Left renal cortex interstitium (tissue), 4 donors: ENCODE measurements around the gene ESRRG. TPM values are rescaled to one million over a fixed set of nuclear protein-coding genes. Genes with fewer than 3 reads are reported as not detected.

ENCODE experiments used
- DNase-seq, 4 donors: peaks; one replicate each; pipeline ENCODE4 v3.0.0-alpha.2; 2013; ENCODE audit warnings: low read depth in 4 of 4, low spot score in 2 of 4, missing footprints in 1 of 4
- polyA plus RNA-seq, 4 donors: library from polyadenylated mRNA; unstranded; fragments of 120-200 nt; gene quantifications; one replicate each; pipeline ENCODE4 v1.2.1, GENCODE V29; 2013; ENCODE audit not compliant: insufficient read length in 4 of 4

The ESRRG gene
- polyA plus RNA-seq = 10 to 100 TPM; 40.5 to 46.2 (median 43.3) TPM

DNA sequence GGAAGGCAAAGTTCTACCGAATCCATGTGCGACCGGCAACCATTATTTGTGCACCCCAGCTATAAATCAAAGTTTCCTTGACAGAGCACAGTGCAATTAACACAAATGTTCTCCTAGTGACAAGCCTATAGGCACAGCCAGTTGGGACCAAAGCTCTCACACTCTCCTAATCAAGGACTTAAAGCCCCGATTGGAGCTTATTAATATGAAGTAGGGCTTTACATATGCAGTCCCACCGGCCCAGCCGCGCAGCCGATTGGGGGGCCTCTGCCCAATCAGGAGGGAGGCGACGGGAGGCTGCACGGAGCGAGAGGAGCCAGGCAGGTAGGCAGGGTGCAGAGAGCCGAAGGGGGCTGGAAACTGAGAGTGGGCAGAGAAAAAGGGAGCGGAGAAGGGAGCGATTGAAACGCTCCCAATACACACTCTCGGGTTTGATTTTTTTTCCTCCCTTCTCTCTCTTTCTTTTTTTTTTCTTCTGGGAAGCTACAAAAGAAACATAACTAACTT, at the start of gene ESRRG:
ESRRG (minus strand) TSS at position 156 of the 507 bp plus-strand sequence; CDS start at position 26, 130 bp downstream.
- peak; percentile 37 to 60 (median 47) for DNase-seq

DNA sequence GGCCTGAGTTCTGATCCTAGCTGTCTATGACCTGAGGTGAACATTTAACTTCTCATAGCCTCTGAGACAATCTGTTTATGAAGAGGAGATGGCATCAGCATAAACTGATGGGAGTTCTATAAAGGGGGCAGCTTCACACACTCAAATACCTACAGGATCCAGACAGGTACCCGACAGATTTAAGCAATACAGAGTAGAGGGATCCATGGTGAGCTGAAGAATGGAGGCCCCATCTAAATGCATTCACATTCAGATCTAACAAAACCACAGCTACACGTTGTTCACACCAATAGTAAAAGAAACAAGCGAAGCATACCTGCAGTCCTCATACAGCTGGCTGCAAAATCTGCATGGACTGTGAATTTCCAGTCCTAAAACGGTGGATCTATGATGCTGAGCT, 48.7 kb upstream of the ESRRG start:
- no peak for DNase-seq

DNA sequence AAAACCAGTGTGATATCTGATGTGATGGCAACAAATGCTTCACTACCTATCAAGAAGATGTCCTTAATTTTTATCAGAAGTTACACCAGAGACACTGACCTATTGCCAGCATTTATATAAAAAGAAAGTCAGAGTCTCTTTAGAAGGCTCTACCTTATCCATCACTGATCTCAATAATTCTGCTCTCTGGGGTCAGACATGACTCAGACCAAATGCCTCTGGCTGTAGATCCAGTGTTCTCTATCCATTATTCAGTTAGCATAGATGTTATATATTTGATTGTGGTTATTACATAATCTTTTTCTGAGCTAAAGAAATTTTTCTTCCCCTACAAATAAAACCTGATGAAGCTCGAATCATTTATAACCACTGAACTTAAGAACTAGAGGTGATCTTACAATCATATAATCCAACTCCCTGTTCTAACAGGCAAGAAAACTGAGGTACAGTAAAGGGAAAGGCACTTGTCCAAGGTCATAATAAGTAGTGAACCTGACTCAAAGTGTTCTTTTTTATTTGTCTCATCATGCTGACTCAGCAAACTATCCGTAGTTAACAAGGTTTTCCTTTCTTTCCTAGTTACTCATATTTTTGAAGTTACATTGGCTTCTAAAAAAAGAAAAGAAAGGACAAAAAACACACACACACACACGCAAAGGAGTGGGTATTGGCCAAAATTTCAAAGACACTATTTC, 43.6 kb upstream of the ESRRG start:
- DNase-seq = no peak

DNA sequence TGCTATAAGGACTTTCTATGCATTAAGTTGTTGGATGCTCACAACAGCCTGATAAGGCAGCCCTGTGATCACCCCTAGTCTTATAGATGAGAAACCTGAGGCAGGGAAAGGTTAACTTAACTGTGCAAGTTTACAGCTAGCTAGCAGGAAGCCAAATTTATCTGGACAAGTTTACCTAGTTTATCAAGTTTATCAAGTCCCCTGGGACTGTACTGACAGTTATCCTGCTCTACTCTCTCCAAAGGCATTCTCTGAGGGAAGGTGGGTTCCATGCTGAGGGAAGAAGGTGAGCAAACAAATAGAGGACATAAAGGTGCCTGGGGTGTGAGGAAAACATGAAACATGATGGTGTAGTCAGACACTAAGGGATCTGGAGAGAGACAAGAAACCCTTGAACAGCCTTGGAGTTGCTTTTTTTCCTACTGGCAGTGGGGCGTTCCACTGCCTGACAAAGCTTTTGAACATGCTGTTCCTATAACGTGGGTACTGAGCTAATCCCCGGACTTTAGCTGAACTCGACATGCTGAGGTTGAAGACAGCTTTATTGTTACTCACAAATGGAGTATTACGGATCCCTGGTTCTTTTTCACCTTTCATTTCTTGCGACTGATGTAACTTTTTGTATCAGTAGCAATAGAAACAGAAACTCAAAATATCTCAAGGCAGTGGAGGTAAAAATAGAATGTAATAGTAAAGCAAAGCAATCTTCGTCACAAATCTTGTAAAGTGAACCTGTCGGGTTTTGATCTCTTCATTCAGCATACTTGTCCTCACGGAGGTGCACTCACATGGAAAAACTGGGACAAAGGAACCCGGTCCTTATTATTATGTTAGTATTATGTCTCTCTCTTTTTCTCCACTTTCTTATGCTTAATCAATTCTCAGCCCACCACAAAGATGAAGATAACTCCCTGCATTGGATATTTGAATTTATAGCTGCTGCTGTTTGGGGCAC, 42.4 kb upstream of the ESRRG start:
- DNase-seq = no peak

DNA sequence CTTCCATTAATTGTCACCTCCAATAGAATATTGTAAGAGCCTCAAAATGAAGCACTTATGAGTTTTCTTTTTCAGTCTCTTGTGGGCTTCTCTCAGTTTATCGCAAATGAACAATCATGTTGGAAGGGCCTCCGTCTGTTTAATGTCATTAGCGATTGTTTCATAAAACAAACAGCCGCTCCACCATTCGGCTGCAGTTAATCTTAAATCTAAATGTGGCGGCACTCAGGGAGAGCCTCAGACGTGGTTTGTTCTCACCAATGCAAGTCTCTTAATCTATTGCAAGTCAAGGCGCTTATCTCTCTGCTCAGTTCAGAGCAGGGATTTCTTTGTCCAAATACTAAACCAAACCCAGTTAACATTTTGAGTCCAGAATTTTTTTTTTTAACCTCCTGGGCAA, 34.9 kb upstream of the ESRRG start:
- no peak for DNase-seq

DNA sequence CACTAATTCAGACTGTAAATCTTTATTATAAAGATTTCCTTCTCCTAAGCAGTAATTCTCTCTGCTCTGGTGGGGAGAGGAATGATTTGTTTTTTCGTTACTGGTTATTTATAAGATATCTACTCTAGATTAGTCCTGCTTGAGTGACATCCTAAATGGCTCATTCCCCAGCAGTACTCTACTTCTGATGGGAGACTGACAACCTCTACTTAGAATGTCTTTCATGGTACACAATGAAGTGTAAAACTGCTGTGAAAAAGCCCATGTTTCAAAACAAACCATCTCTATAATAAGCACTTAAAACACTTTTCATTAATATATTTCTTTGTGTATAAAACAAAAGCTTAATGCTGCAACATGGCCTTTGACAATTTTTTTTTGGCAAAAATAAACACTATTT, 33.9 kb upstream of the ESRRG start:
- DNase-seq = no peak

DNA sequence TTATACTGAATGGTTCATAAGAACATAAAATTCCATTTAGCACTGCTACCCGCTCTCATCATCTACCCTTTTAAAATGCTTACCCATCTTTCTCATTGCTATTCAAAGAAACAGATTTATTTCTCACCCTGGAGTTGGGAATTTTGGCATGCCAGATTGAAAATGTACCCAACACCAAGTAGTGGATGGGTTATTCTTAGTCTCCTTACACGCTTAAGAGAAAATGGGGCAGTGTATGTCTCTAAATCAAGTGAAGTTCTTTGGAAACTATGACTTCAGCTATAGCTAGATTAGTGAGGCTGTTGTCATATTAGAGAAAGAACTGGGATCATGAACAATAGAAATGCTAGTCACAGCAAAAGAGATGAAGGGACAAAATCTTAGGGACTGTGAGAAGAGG, 27.7 kb upstream of the ESRRG start:
- no peak for DNase-seq

DNA sequence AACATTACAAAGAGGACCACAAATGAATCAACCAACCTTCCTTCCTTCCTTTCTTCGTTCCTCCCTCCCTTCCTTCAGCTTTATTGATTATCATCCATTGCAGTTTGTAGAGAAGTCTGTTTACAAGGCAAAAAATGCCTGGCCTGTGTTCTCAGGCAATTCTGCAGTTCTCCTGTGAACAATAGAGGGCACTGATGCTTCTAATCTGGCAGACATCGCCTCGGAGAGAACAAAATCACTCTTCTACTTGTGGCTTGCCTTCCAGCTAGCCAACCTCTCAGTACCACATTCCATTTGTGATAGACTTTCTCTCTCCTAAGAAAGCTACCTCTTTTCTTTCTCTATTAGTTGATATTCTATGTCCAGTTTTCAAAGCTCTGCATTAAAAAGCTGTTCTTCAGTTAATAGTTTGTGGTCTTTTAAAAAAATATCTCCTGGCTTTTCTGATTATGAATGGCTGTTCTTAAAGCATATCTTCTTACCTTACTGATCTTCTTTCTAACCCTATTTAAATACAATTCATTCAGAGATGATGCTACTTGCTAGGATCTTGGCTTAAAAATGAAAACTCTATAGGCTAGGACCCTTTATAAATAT, 26.9 kb upstream of the ESRRG start:
- peak; percentile 23 to 45 (median 34) for DNase-seq

DNA sequence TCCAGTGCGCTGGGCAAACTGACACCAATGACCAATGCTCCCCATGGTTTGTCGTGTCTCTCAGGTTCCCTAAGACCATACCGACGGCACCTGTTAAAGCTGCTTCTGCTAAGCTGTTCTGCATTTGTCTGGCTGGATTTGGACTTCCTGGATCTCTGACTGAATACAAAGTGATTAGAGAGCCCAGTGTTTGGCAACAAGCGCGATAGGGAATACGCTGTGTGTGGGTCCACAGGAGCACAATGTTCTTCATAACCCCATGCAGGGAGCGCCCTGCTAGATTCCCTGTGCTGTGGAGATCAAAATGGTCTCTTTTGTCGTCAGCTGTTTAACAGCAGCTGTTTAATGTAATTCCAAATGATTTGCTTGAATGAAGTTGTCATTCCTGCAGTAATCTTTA, 26.0 kb upstream of the ESRRG start:
- DNase-seq = no peak

DNA sequence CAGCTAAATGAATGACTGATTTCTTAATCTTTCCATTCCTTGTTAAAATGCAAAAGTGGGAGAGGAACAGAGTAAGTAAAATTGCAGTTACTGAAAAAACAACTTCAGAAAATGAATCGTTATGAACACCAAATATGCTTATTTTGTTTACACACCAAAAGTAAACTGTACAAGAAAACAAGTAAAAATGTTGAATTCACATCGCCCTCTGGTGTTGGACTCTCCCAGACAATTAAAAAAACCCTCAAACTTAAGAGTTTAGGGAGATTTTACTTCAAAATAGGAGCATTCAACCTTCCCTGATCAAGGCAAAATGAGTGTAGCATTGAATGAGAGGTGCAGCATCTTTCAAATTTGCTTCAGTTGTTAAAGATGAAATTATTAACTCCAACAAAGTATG, 19.4 kb upstream of the ESRRG start:
- no peak for DNase-seq

DNA sequence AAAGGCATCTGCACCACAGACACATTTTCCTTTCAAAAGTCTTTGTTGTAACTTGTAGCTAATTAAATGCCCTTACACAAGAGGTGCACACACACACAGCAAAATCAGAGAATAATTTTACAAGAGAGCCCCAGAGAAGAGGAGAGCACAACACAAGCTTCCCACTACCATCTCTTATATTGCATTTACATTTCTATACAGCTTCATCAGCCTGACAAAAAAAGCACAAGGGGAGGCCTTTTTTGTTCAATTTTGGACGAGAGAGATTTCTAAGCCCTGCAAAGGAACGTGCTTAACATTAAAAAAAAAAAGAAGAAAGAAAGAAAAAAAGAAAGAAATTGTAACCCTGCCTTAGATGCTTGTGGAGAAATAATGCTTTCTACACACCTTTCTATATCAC, 17.1 kb upstream of the ESRRG start:
- no peak for DNase-seq

DNA sequence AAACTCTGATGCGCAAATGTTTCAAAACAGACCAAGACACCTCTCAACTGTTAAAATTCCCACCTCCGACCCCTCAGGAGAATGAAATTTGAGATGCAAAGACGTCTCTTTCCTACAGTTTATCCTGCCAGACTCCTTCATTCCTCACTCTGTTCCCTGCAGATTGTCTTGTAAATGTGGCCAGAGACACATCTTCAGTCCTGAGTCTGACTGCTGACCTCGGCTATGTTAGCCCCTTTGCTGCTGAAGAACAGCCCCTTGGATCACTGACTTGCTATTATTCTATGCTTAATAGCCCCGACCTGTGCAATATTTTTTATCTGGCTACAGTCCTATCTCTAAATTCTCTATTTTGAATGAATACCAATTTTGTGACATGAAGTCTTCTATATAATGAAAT, 16.6 kb upstream of the ESRRG start:
- DNase-seq = no peak

DNA sequence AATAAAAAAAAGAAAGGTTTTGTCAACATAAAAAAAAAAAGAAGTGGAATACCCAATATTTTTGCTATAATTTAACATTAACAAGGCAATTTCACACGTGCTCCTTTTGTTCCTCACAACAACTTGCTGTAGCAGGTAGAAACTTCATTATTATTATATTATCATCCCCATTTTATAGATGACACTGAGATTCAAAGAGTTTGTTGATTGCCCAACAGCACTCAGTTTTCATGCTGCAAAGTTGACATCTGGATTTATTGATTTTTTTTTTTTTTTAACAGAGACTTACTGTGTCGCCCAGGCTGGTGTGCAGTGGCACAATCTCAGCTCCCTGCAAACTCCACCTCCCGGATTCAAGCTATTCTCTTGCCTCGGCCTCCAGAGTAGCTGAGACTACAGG, 8.9 kb upstream of the ESRRG start:
- no peak for DNase-seq

DNA sequence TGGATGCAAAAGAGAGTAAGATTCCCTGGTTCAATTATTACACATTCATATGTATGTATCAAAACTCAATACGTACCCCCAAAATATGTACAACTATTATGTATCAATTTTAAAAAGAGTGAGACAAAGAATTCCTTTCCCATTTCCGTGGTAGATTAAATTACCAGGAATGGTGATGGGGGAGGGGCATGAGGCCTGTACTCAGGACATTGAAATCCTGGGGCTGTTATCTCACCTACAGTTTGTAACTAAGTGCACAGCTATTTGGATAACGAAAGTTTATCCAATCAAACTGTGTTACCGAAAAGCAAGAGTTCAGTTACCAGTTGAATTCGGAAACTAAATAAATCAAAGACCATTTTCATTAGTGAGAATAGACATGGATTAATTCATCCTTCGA, 8.3 kb upstream of the ESRRG start:
- DNase-seq = no peak

DNA sequence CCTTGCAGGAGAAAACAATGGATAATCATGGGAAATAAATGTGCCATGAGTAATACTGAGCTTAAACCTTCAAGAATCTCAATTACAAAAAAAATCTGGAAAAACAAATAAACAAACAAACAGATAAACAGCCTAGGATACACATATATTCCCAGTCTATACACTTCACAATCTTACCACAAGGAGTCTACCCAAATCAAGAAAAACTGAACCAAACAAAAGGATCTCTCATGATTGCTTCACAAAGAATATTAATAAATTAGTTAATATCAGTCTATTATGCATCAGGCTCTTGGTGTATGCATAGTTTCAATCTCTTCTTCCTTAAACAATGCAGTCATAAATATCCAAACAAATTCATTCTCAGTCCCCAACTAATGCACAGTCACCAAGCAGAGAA, 3.2 kb upstream of the ESRRG start:
- DNase-seq = no peak

DNA sequence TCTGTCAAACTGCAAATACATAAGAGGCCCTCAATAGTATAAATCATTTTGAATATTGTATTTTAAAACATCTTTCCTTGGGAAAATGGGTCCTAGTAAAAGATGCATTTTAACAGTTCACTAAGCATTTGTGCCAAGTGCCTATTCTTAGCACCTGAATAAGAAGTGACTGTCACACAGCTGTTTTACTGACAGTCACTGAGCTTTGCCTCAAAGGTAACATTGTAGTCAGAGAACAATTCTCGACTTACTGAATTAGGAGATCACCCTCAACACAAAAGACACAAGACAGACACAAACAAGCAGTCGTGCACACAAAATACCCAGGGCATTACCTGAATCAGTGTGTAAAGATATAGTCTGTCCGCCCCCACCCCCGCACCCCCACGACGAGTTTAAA, 408 bp downstream of the ESRRG start:
- peak in 1 of 4 donors; percentile 11 for DNase-seq

DNA sequence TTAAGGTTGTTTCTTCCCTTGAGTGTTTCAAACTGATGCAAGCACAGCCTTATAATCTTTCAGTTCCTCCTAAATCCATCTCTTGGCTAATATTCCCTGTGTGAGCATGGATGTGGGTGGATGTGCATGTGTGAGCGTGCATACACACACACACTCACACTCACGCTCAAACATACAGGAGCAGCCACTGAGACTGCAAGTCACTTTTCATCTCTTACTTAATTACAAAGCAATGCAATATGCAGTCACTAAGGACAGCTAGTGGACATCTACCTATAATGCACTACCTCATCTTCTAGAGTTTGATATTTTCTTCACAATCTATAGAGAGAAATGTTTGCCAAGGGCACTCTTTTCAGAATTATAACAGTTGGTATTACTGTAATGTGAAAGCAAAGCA, 1.4 kb downstream of the ESRRG start:
- DNase-seq = no peak

DNA sequence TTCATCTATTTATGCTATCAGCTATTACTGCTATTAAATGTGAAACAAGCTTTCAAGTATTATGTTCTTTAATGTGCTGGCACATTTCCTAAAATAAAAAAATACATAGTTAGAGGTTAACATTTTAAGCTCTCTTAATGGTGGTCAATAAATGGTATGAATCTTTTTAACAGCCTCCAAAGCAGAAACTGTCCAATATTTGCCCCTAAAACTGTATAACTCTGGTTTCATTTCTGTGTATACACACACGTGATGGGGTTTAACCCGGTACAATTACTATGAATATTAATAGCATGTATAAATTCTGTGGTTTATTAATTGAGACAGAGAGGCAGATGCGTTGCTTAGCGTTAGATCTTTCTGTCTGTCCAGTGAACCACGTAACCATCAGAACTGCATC, 2.2 kb downstream of the ESRRG start:
- no peak for DNase-seq

DNA sequence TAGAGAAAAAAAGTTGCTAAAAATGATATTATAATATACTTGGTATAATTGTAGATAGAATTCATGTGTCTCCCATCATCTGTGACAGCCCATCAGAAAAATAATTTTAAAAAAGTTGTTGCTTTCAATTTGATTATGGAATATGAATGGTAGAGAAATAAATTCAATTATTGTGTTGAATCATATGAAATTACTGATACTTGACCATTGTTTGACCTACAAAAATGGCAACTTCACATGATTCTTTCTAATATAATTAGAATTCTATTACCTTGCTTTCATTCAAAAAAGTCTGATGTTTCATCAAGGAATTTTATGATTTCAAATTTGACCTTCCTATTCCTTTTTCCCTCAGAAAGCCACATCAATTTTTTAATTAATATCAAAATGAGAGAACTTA, 11.5 kb downstream of the ESRRG start:
- no peak for DNase-seq

DNA sequence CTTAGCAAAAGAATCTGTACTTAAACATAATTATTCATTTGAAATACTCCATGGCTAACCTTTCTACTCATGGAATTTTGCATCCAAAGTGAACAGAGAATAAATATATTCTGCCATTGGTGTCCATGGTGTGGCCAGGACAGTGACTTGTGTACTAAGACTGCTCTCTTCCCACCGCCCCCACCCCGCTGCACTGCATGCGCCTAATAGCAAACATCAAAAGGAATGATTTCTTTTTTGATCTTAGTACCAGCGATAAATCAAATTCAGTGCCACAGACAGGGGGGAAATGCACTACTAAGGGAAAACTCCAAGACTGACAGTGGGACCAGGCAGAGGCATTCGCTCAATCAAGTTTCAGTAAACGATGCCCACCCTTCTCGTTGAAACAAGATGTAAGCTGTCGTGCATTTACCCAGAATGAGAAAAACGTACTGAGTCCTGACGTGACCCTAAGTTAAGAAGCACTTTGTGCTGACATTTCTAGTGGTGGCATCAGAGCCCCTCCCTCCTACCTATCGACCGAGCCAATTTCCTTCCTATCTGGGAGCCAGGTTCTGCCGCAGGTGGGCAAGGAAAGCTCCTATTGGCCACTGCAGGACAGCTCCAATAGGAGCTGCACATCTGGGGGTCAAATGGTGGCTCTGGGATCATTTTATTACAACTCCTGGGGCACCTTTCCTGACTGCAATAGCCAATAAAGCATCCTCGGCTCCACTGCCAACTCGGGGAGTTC, 12.5 kb downstream of the ESRRG start:
- no peak for DNase-seq

DNA sequence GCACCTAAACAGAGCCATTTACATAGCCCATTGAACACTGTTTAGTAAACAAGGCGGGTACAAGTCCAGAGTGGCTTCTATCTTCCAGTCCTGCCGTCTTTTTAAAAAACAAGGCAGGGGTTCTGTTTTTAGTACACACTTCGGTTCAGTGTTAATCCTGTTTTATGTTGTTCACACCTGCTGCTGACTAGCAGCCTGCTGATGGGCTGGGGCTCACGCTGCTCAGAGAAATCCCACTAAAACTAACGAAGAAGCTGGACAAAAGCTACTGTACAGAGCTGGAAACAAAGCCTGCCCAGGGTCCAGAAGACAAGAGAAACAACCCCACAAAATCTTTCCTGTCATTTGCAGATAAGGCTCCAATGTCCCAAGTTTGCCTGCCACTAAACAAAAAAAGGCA, 13.2 kb downstream of the ESRRG start:
- no peak for DNase-seq
